ENCODE data around the gene NINJ1.
"Not testable (repeated sequence)": the region's sequence is repeated elsewhere in the genome, so short reads cannot be mapped to it uniquely, and the experiment has no call there.

NINJ1 gene

GRCh38 chr9:93146696-93147095 is 12.6 kb upstream of the NINJ1 start:
- not testable (repeated sequence) for H2AK5ac ChIP-seq (ENCODE audit: low read length, severe bottlenecking); H3K14ac ChIP-seq (ENCODE audit: low read length in 2 of 2); H4K8ac ChIP-seq (ENCODE audit: low read length); H2BK120ac ChIP-seq (ENCODE audit: low read depth, low read length); H2AFZ ChIP-seq (ENCODE audit: low read depth, low read length); H3K9ac ChIP-seq (ENCODE audit: low read length); H3K79me1 ChIP-seq (replicated peaks; ENCODE audit: low read length, poor library complexity, severe bottlenecking); H3K4me2 ChIP-seq (ENCODE audit: low read length, poor library complexity, severe bottlenecking); H3K18ac ChIP-seq (ENCODE audit: low read depth in 1 of 2, low read length in 2 of 2); H3K9me3 ChIP-seq (ENCODE audit: control insufficient read depth, low read length); H3K4ac ChIP-seq (ENCODE audit: low read depth in 1 of 2, low read length in 2 of 2); H3K23ac ChIP-seq (ENCODE audit: low read length in 2 of 2); H3K36me3 ChIP-seq (ENCODE audit: control insufficient read depth in 1 of 2, insufficient read depth in 2 of 2, low read depth in 1 of 2, low read length in 2 of 2); H3K27me3 ChIP-seq (ENCODE audit: control insufficient read depth in 1 of 2, insufficient read depth in 1 of 2, low read length in 2 of 2); H2BK15ac ChIP-seq (ENCODE audit: low read depth, poor library complexity, severe bottlenecking); H2BK12ac ChIP-seq (ENCODE audit: low read length in 2 of 2); H3K4me3 ChIP-seq (ENCODE audit: insufficient read depth in 1 of 2, low read depth in 1 of 2, low read length in 2 of 2); H4K91ac ChIP-seq (ENCODE audit: low read length); H2BK5ac ChIP-seq (ENCODE audit: low read depth, low read length, poor library complexity, severe bottlenecking); H3K27ac ChIP-seq (ENCODE audit: low read length, poor library complexity, severe bottlenecking)
- 88% methylated on average over 6 of the region's 6 CpGs for WGBS
- peak; percentile 36 for DNase-seq
- H3K4me1 ChIP-seq (ENCODE audit: control insufficient read depth, insufficient read depth, low read depth, low read length) = peaks cover 11% of the 10 kb centered on the region

- Histone ChIP-seq H3K4me2 (ENCODE audit: low read length, poor library complexity, severe bottlenecking) (no peak overlapping the region), H3K4me3 (ENCODE audit: insufficient read depth in 1 of 2, low read depth in 1 of 2, low read length in 2 of 2) (no peak overlapping the region), H3K9ac (ENCODE audit: low read length) (no peak overlapping the region), H3K27me3 (ENCODE audit: control insufficient read depth in 1 of 2, insufficient read depth in 1 of 2, low read length in 2 of 2) (no peaks in the 10 kb centered on the region), H2BK120ac (ENCODE audit: low read depth, low read length) (no peak overlapping the region), H2BK5ac (ENCODE audit: low read depth, low read length, poor library complexity, severe bottlenecking) (no peak overlapping the region), H3K18ac (ENCODE audit: low read depth in 1 of 2, low read length in 2 of 2) (no peak overlapping the region), H3K14ac (ENCODE audit: low read length in 2 of 2) (no peak overlapping the region), H4K91ac (ENCODE audit: low read length) (no peak overlapping the region), H4K8ac (ENCODE audit: low read length) (peak overlapping the region; percentile 19), H3K9me3 (ENCODE audit: control insufficient read depth, low read length) (no peaks in the 10 kb centered on the region), H2AFZ (ENCODE audit: low read depth, low read length) (no peak overlapping the region), H3K36me3 (ENCODE audit: control insufficient read depth in 1 of 2, insufficient read depth in 2 of 2, low read depth in 1 of 2, low read length in 2 of 2) (no peaks in the 10 kb centered on the region), H3K79me1 (replicated peaks; ENCODE audit: low read length, poor library complexity, severe bottlenecking) (no peaks in the 10 kb centered on the region), H3K23ac (ENCODE audit: low read length in 2 of 2) (no peak overlapping the region), H2BK12ac (ENCODE audit: low read length in 2 of 2) (no peak overlapping the region), H2AK5ac (ENCODE audit: low read length, severe bottlenecking) (no peak overlapping the region), H3K27ac (ENCODE audit: low read length, poor library complexity, severe bottlenecking) (no peak overlapping the region), H3K4me1 (ENCODE audit: control insufficient read depth, insufficient read depth, low read depth, low read length) (peaks cover 12% of the 10 kb centered on the region), H3K4ac (ENCODE audit: low read depth in 1 of 2, low read length in 2 of 2) (no peak overlapping the region), H2BK15ac (ENCODE audit: low read depth, poor library complexity, severe bottlenecking) (no peak overlapping the region)
- no peak for DNase-seq
- 80% methylated on average over 13 of the region's 15 CpGs for WGBS
These were observed 9.9 kb upstream of the NINJ1 start for GRCh38 chr9:93143830-93144530.

- WGBS = 88% methylated on average over 8 of the region's 8 CpGs
- Histone ChIP-seq H2BK15ac (ENCODE audit: low read depth, poor library complexity, severe bottlenecking) (no peak overlapping the region), H3K14ac (ENCODE audit: low read length in 2 of 2) (no peak overlapping the region), H2BK120ac (ENCODE audit: low read depth, low read length) (no peak overlapping the region), H3K4me3 (ENCODE audit: insufficient read depth in 1 of 2, low read depth in 1 of 2, low read length in 2 of 2) (no peak overlapping the region), H2AFZ (ENCODE audit: low read depth, low read length) (no peak overlapping the region), H3K27ac (ENCODE audit: low read length, poor library complexity, severe bottlenecking) (no peak overlapping the region), H2AK5ac (ENCODE audit: low read length, severe bottlenecking) (no peak overlapping the region), H3K4ac (ENCODE audit: low read depth in 1 of 2, low read length in 2 of 2) (no peak overlapping the region), H2BK12ac (ENCODE audit: low read length in 2 of 2) (no peak overlapping the region), H2BK5ac (ENCODE audit: low read depth, low read length, poor library complexity, severe bottlenecking) (no peak overlapping the region), H3K4me1 (ENCODE audit: control insufficient read depth, insufficient read depth, low read depth, low read length) (peaks cover 12% of the 10 kb centered on the region), H3K79me1 (replicated peaks; ENCODE audit: low read length, poor library complexity, severe bottlenecking) (no peaks in the 10 kb centered on the region), H4K91ac (ENCODE audit: low read length) (no peak overlapping the region), H3K23ac (ENCODE audit: low read length in 2 of 2) (no peak overlapping the region), H3K9ac (ENCODE audit: low read length) (no peak overlapping the region), H3K36me3 (ENCODE audit: control insufficient read depth in 1 of 2, insufficient read depth in 2 of 2, low read depth in 1 of 2, low read length in 2 of 2) (no peaks in the 10 kb centered on the region), H4K8ac (ENCODE audit: low read length) (no peak overlapping the region), H3K9me3 (ENCODE audit: control insufficient read depth, low read length) (peaks cover 4% of the 10 kb centered on the region), H3K4me2 (ENCODE audit: low read length, poor library complexity, severe bottlenecking) (no peak overlapping the region), H3K18ac (ENCODE audit: low read depth in 1 of 2, low read length in 2 of 2) (no peak overlapping the region), H3K27me3 (ENCODE audit: control insufficient read depth in 1 of 2, insufficient read depth in 1 of 2, low read length in 2 of 2) (no peaks in the 10 kb centered on the region)
- no peak for DNase-seq
These were observed 7.9 kb upstream of the NINJ1 start for GRCh38 chr9:93141771-93142483.

GRCh38 chr9:93139365-93140182 is 5.5 kb upstream of the NINJ1 start:
- Histone ChIP-seq H3K4me1 (ENCODE audit: control insufficient read depth, insufficient read depth, low read depth, low read length) (peaks cover 20% of the 10 kb centered on the region), H2AK5ac (ENCODE audit: low read length, severe bottlenecking) (no peak overlapping the region), H3K9ac (ENCODE audit: low read length) (no peak overlapping the region), H3K4me3 (ENCODE audit: insufficient read depth in 1 of 2, low read depth in 1 of 2, low read length in 2 of 2) (no peak overlapping the region), H3K18ac (ENCODE audit: low read depth in 1 of 2, low read length in 2 of 2) (no peak overlapping the region), H2AFZ (ENCODE audit: low read depth, low read length) (no peak overlapping the region), H4K8ac (ENCODE audit: low read length) (no peak overlapping the region), H3K27ac (ENCODE audit: low read length, poor library complexity, severe bottlenecking) (no peak overlapping the region), H3K23ac (ENCODE audit: low read length in 2 of 2) (no peak overlapping the region), H2BK12ac (ENCODE audit: low read length in 2 of 2) (no peak overlapping the region), H2BK15ac (ENCODE audit: low read depth, poor library complexity, severe bottlenecking) (no peak overlapping the region), H3K4me2 (ENCODE audit: low read length, poor library complexity, severe bottlenecking) (no peak overlapping the region), H3K14ac (ENCODE audit: low read length in 2 of 2) (no peak overlapping the region), H2BK120ac (ENCODE audit: low read depth, low read length) (no peak overlapping the region), H3K36me3 (ENCODE audit: control insufficient read depth in 1 of 2, insufficient read depth in 2 of 2, low read depth in 1 of 2, low read length in 2 of 2) (no peaks in the 10 kb centered on the region), H4K91ac (ENCODE audit: low read length) (no peak overlapping the region), H3K27me3 (ENCODE audit: control insufficient read depth in 1 of 2, insufficient read depth in 1 of 2, low read length in 2 of 2) (no peaks in the 10 kb centered on the region), H3K4ac (ENCODE audit: low read depth in 1 of 2, low read length in 2 of 2) (no peak overlapping the region), H3K79me1 (replicated peaks; ENCODE audit: low read length, poor library complexity, severe bottlenecking) (no peaks in the 10 kb centered on the region), H3K9me3 (ENCODE audit: control insufficient read depth, low read length) (peaks cover 4% of the 10 kb centered on the region), H2BK5ac (ENCODE audit: low read depth, low read length, poor library complexity, severe bottlenecking) (no peak overlapping the region)
- DNase-seq = no peak
- WGBS = 93% methylated on average over 15 of the region's 16 CpGs
